K562 (cell line): ENCODE measurements around the gene SYNM. TPM values are rescaled to one million over a fixed set of nuclear protein-coding genes. Genes with fewer than 3 reads are reported as not detected.

Source experiments
- ATAC-seq: fragments of 200-7000 bp; cut with Tn5 transposase; 3 replicates; pipeline ENCODE4 v1.9.1; 2020; ENCODE audit warnings: moderate library complexity
- BruUV-seq: library from RNA; stranded (reverse); fragments of 400-500 nt; replicated peaks from 2 replicates; lab custom pipeline; 2021; lab: Mats Ljungman, UMichigan
- CTCF ChIA-PET: fragments of 300-600 bp; formaldehyde crosslinking; extraction: SDS; loops from one replicate; lab custom pipeline; 2021; ENCODE audit warnings: low intra/inter-chr PET ratio; lab: Yijun Ruan, JAX
- POLR2A ChIA-PET: fragments of 300-600, 350-650 bp; sonication (Branson Sonifier 250); formaldehyde crosslinking; extraction: SDS; loops from one replicate; lab custom pipeline; 2021; ENCODE audit warnings: antibody characterized with exemption, inconsistent platforms; lab: Yijun Ruan, JAX
- DNase-seq, 4 experiments: peaks; one replicate each; pipeline versions ENCODE4 v3.0.0 to v3.0.0-alpha.2; 2011 to 2018; ENCODE audit warnings: low spot score in 3 of 4, mixed read lengths in 3 of 4; ENCODE audit errors: extremely low read depth in 1 of 4
- FAIRE-seq: peaks from 2 replicates; lab custom pipeline; 2011; peaks lifted over from hg19 to GRCh38; lab: Jason Lieb, UNC
- H2AFZ ChIP-seq: 2 replicates; pipeline ENCODE4 v1.6.0; 2011; ENCODE audit warnings: low read depth, low read length, control low read depth, inconsistent platforms
- H3K27ac ChIP-seq: fragments of 200-600 bp; 3 replicates; pipeline ENCODE4 v1.8.0; 2011; ENCODE audit warnings: low read depth, mild to moderate bottlenecking, control low read depth, inconsistent platforms, low read length, moderate library complexity, mixed read lengths; ENCODE audit errors: extremely low read depth
- H3K27me3 ChIP-seq, 2 experiments: fragments of 300-600 bp in 1 of 2; 2 replicates in 1 of 2; 3 replicates in 1 of 2; pipeline versions ENCODE4 v1.6.0 to v1.8.0; 2011; ENCODE audit warnings: inconsistent platforms in 2 of 2, low read length in 2 of 2, mild to moderate bottlenecking in 1 of 2, mixed read lengths in 1 of 2, moderate library complexity in 1 of 2; ENCODE audit not compliant: control insufficient read depth in 2 of 2, insufficient read depth in 2 of 2
- H3K36me3 ChIP-seq: fragments of 300-600 bp; 3 replicates; pipeline ENCODE4 v1.8.0; 2011; ENCODE audit warnings: mild to moderate bottlenecking, low read length, inconsistent platforms; ENCODE audit not compliant: control insufficient read depth, insufficient read depth
- H3K4me1 ChIP-seq, 2 experiments: fragments of 200-600 bp in 1 of 2; replicated peaks in 1 of 2; 2 replicates in 1 of 2; 3 replicates in 1 of 2; pipeline versions ENCODE4 v1.5.1 to v1.8.0; 2011; ENCODE audit warnings: inconsistent platforms in 2 of 2, low read length in 2 of 2, mild to moderate bottlenecking in 1 of 2, mixed read lengths in 1 of 2, moderate library complexity in 1 of 2; ENCODE audit not compliant: control insufficient read depth in 2 of 2, insufficient read depth in 2 of 2
- H3K4me2 ChIP-seq: 2 replicates; pipeline ENCODE4 v1.6.1; 2011; ENCODE audit warnings: low read length, control low read depth, inconsistent platforms, mixed read lengths; ENCODE audit not compliant: insufficient read depth
- H3K4me3 ChIP-seq: fragments of 200-600 bp; sonication (generic), shearing (Covaris generic); 2 replicates; pipeline ENCODE4 v1.5.1; 2016; ENCODE audit warnings: control low read depth, inconsistent platforms
- H3K79me2 ChIP-seq: fragments of 200-600 bp; 3 replicates; pipeline ENCODE4 v1.8.0; 2011; ENCODE audit warnings: low read length, inconsistent platforms; ENCODE audit not compliant: control insufficient read depth, insufficient read depth
- H3K9ac ChIP-seq, 2 experiments: 2 replicates each; pipeline versions ENCODE4 v1.6.0 to v1.6.1; 2011; ENCODE audit warnings: low read depth in 2 of 2, low read length in 2 of 2, control low read depth in 1 of 2, inconsistent platforms in 1 of 2, mild to moderate bottlenecking in 1 of 2, mixed read lengths in 1 of 2; ENCODE audit not compliant: insufficient read depth in 1 of 2
- H3K9me1 ChIP-seq: one replicate; pipeline ENCODE4 v1.6.0; 2011; ENCODE audit warnings: inconsistent platforms, mild to moderate bottlenecking, low read length, moderate library complexity; ENCODE audit not compliant: control insufficient read depth, insufficient read depth
- H3K9me3 ChIP-seq: replicated peaks from 2 replicates; pipeline ENCODE4 v1.5.1; 2011; ENCODE audit warnings: low read depth, low read length, inconsistent platforms; ENCODE audit not compliant: control insufficient read depth, insufficient read depth
- H4K20me1 ChIP-seq: replicated peaks from 2 replicates; pipeline ENCODE4 v1.6.1; 2011; ENCODE audit warnings: low read length, inconsistent platforms, mixed read lengths; ENCODE audit not compliant: control insufficient read depth, insufficient read depth
- ATF1 ChIP-seq, 2 experiments: fragments of 450-650 bp in 1 of 2; IDR thresholded peaks; 2 replicates each; pipeline ENCODE4 v1.6.1; 2016; ENCODE audit warnings: missing compliant biosample characterization in 1 of 2, missing genetic modification characterization in 1 of 2
- E2F8 ChIP-seq: fragments of 450-650 bp; IDR thresholded peaks from 2 replicates; pipeline ENCODE4 v1.7.1; 2018; ENCODE audit warnings: mild to moderate bottlenecking, low read depth; ENCODE audit not compliant: partially characterized antibody
- FOSL1 ChIP-seq: fragments of 200-800 bp; sonication (Bioruptor generic); conservative IDR thresholded peaks from 2 replicates; pipeline ENCODE4 v1.6.1; 2016; ENCODE audit warnings: missing genetic modification characterization, missing compliant biosample characterization
- KDM4B ChIP-seq, 2 experiments: fragments of 450-650 bp in 1 of 2; sonication (generic) in 1 of 2; IDR thresholded peaks; 2 replicates each; pipeline ENCODE4 v1.6.1; 2016 to 2017; ENCODE audit warnings: borderline replicate concordance in 2 of 2, antibody characterized with exemption in 1 of 2, low read depth in 1 of 2, mild to moderate bottlenecking in 1 of 2
- LEF1 ChIP-seq: fragments of 450-650 bp; IDR thresholded peaks from 2 replicates; pipeline ENCODE4 v1.6.1; 2016; ENCODE audit warnings: mild to moderate bottlenecking
- RBM22 ChIP-seq: fragments of 200-400 bp; formaldehyde crosslinking; IDR thresholded peaks from 2 replicates; pipeline ENCODE4 v1.6.1; 2018; ENCODE audit warnings: low read length, low read depth; ENCODE audit not compliant: poor library complexity, severe bottlenecking
- ZEB2 ChIP-seq: fragments of 450-650 bp; IDR thresholded peaks from 2 replicates; pipeline ENCODE4 v1.6.1; 2016
- ZNF217 ChIP-seq: sonication (generic); formaldehyde crosslinking; IDR thresholded peaks from 2 replicates; pipeline ENCODE4 v1.8.0; 2022; ENCODE audit warnings: mild to moderate bottlenecking, missing genetic modification reagents
- ZNF609 ChIP-seq: sonication (generic); formaldehyde crosslinking; IDR thresholded peaks from 2 replicates; pipeline ENCODE4 v1.8.1; 2023; ENCODE audit warnings: missing genetic modification reagents, mild to moderate bottlenecking, borderline replicate concordance
- WGBS: fragments of 100-300 bp; shearing (Covaris generic); methylation state at CpG from one replicate; pipeline ENCODE4 v1.1.6; 2016; ENCODE audit warnings: low coverage, mixed read lengths; ENCODE audit not compliant: insufficient coverage; ENCODE audit errors: missing lambda C conversion rate; 5-methylcytosine and 5-hydroxymethylcytosine counted together
- in situ Hi-C: fragments of 300-500 bp; cut with MboI; formaldehyde crosslinking; loops from 4 replicates; pipeline ENCODE4 v1.15.0; 2018; ENCODE audit warnings: inconsistent platforms, mixed read lengths
- intact Hi-C: fragments of 100-400 bp; cut with micrococcal nuclease; formaldehyde crosslinking; loops from 2 replicates; pipeline ENCODE4 v1.14.2; 2022
- polyA plus RNA-seq, 8 experiments: library from polyadenylated mRNA; depleted of rRNA in 4 of 8; stranded (reverse) in 5 of 8; unstranded in 3 of 8; fragments of >200 nt; fragmentation: Nextera tagmentation in 2 of 8; fragmentation: Illumina TruSeq in 1 of 8; extraction: Ambion mirVana in 2 of 8; extraction: Trizol in 1 of 8; gene quantifications; 2 replicates each; pipeline versions ENCODE4 v1.2.1 to v1.2.3, GENCODE V29; 2011 to 2014; ENCODE audit warnings: inconsistent platforms in 1 of 8, missing spikeins in 1 of 8
- total RNA-seq, 7 experiments: library from RNA; depleted of rRNA in 6 of 7; stranded (reverse); fragments of >200 nt in 6 of 7; fragmentation: Illumina TruSeq in 2 of 7; extraction: Trizol in 2 of 7; gene quantifications; 2 replicates each; pipeline versions ENCODE4 v1.2.1 to v1.2.3, GENCODE V29; 2011 to 2021; ENCODE audit warnings: low replicate concordance in 1 of 7

The SYNM gene
- total and polyA plus RNA-seq, 9 of the 15 experiments (the other 6 are each of a cell fraction or from before 2014, with no cell fraction given), result 0.01 to 0.42 (median 0.13) TPM

- no peak for TF ChIP-seq KDM4B (IDR thresholded peaks at IDR 0.05; ENCODE audit: borderline replicate concordance in 2 of 2, low read depth in 1 of 2)
- TF ChIP-seq FOSL1, result no peak
- TF ChIP-seq, all 486 proteins: peak for 0
Measured at GRCh38 chr15:99071091-99071680, 33.7 kb upstream of the SYNM start (continued).

- H3K4me1 ChIP-seq, result no peaks in the 10 kb centered on the region
- H3K36me3 ChIP-seq, result no peaks in the 10 kb centered on the region
- no peak for DNase-seq
- ChIA-PET POLR2A (interaction anchor here (0.6 kb wide), 1 partner anchor 301 kb away, joined by 3 read pairs; no protein-coding TSS in a partner anchor), CTCF (interaction anchor here (0.6 kb wide), 1 partner anchor 40 kb away, joined by 3 read pairs; no protein-coding TSS in a partner anchor)
- in situ Hi-C loops (no loop called here), intact Hi-C loops (loop anchor here (10.0 kb wide), 1 partner anchor 418 kb away; no protein-coding TSS in a partner anchor)
- 3% methylated on average over 4 of the region's 4 CpGs for WGBS
- H3K4me2 ChIP-seq, result no peak overlapping the region
- ATAC-seq, result no peak
- FAIRE-seq, result no peak
- no peak overlapping the region for H3K4me3 ChIP-seq
- H2AFZ ChIP-seq, result no peak overlapping the region
- H3K27ac ChIP-seq, result no peak overlapping the region
- H3K9me3 ChIP-seq, result no peaks in the 10 kb centered on the region
- H3K79me2 ChIP-seq, result no peaks in the 10 kb centered on the region
- no peaks in the 10 kb centered on the region for H3K9me1 ChIP-seq
- no peaks in the 10 kb centered on the region for H4K20me1 ChIP-seq
- H3K9ac ChIP-seq, result no peak overlapping the region
- peaks cover 2 to 6% of the 10 kb centered on the region in 2 experiments; a peak in 3 of 5 replicates for H3K27me3 ChIP-seq
- BruUV-seq, result no TSS peak
- TF ChIP-seq ZEB2 (no peak), ZNF609 (no peak), ATF1 (CRISPR knock-in tag; IDR thresholded peaks at IDR 0.05) (no peak), ATF1 (tag; IDR thresholded peaks at IDR 0.05) (no peak), E2F8 (no peak), RBM22 (no peak), ZNF217 (CRISPR knock-in tag) (no peak), LEF1 (no peak)
Measured at GRCh38 chr15:99073008-99073717, 31.7 kb upstream of the SYNM start.
